ENCODE results near the gene LGALS9.

DNA sequence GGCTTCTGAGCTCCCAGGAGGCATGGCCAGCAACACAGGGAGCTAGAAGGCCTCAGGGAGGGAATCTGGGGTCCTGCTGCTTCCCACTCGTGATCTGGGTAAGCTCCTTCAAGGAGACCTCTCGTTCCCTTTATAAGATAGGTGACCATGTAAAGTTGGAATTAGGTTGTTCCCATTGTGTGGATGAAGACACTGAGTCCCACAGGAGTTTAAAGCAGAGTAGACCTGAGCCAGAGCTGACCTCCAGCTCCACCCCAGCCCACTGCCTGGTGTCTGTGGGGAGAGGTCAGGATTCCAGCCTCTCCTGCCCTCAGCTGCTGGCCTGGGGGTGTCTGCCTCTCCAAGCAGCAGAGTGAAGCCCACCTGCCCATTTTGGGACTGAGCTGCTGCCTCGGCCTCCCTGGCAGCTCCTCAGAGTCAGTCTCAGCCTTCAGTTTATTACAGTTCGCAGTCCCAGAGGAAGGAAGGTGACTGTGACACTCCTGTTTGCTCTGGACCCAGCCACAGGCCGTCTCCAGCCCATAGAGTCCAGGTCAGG, 33.1 kb upstream of the LGALS9 start:
- TF ChIP-seq, protein P1, sequence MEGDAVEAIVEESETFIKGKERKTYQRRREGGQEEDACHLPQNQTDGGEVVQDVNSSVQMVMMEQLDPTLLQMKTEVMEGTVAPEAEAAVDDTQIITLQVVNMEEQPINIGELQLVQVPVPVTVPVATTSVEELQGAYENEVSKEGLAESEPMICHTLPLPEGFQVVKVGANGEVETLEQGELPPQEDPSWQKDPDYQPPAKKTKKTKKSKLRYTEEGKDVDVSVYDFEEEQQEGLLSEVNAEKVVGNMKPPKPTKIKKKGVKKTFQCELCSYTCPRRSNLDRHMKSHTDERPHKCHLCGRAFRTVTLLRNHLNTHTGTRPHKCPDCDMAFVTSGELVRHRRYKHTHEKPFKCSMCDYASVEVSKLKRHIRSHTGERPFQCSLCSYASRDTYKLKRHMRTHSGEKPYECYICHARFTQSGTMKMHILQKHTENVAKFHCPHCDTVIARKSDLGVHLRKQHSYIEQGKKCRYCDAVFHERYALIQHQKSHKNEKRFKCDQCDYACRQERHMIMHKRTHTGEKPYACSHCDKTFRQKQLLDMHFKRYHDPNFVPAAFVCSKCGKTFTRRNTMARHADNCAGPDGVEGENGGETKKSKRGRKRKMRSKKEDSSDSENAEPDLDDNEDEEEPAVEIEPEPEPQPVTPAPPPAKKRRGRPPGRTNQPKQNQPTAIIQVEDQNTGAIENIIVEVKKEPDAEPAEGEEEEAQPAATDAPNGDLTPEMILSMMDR (IDR thresholded peaks at IDR 0.05), result no peak
- TF ChIP-seq EP300 (IDR thresholded peaks at IDR 0.05), result no peak
